Astrocyte (in vitro differentiated cells and primary cell): Measurements from ENCODE around the gene ZNF75A.

Source experiments
- CTCF ChIP-seq: IDR thresholded peaks from 2 replicates; pipeline ENCODE4 v1.5.1; 2011; ENCODE audit warnings: low read depth, mild to moderate bottlenecking, inconsistent platforms, low read length, moderate library complexity; ENCODE audit not compliant: insufficient read depth
- EZH2 ChIP-seq: IDR thresholded peaks from 2 replicates; pipeline ENCODE4 v1.6.1; 2012; ENCODE audit warnings: mild to moderate bottlenecking, low read length, inconsistent platforms; ENCODE audit not compliant: insufficient read depth

GRCh38 chr16:3256146-3256865, 49.0 kb upstream of the ZNF75A start, which contains the start of gene MEFV:
- TF ChIP-seq CTCF (no peak), EZH2 (no peak)
